CD4-positive, alpha-beta memory T cell (primary cell): ENCODE data around the gene LPP. TPM values are rescaled to one million over a fixed set of nuclear protein-coding genes. Genes with fewer than 3 reads are reported as not detected.

ENCODE experiments used
- CTCF ChIA-PET: fragments of 350-600 bp; sonication (Branson Sonifier 250); formaldehyde crosslinking; loops from one replicate; lab custom pipeline; 2021; ENCODE audit warnings: inconsistent platforms; ENCODE audit not compliant: partially characterized antibody; lab: Charles Lee
- POLR2A ChIA-PET: fragments of 350-600 bp; sonication (Branson Sonifier 250); formaldehyde crosslinking; loops from one replicate; lab custom pipeline; 2021; ENCODE audit not compliant: partially characterized antibody; lab: Charles Lee
- DNase-seq, 5 donors: peaks; one replicate each; pipeline versions ENCODE4 v3.0.0 to v3.0.0-alpha.2; 2020 to 2022; ENCODE audit warnings: mixed read lengths in 1 of 5
- H3K27ac ChIP-seq: one replicate; pipeline ENCODE4 v1.7.0; 2013; ENCODE audit warnings: low read depth, low read length
- H3K27me3 ChIP-seq: 2 replicates; pipeline ENCODE4 v1.7.0; 2013; ENCODE audit warnings: mild to moderate bottlenecking, low read length, moderate library complexity; ENCODE audit not compliant: insufficient read depth
- H3K36me3 ChIP-seq: 2 replicates; pipeline ENCODE4 v1.7.0; 2013; ENCODE audit warnings: mild to moderate bottlenecking, low read length, moderate library complexity; ENCODE audit not compliant: insufficient read depth
- H3K4me1 ChIP-seq: 2 replicates; pipeline ENCODE4 v1.7.0; 2013; ENCODE audit warnings: mild to moderate bottlenecking, low read length, moderate library complexity; ENCODE audit not compliant: insufficient read depth
- H3K4me3 ChIP-seq, 2 donors: one replicate each; pipeline ENCODE4 v1.7.0; 2013; ENCODE audit warnings: low read length in 2 of 2, mild to moderate bottlenecking in 1 of 2
- H3K9me3 ChIP-seq, 2 donors: one replicate each; pipeline ENCODE4 v1.7.0; 2013; ENCODE audit warnings: low read length in 2 of 2, control low read depth in 1 of 2; ENCODE audit not compliant: control insufficient read depth in 1 of 2
- H3K27ac Mint-ChIP-seq, 7 donors: one replicate each; pipeline ENCODE4 v1.8.0; 2020 to 2021; ENCODE audit warnings: mixed read lengths in 7 of 7, mild to moderate bottlenecking in 6 of 7, inconsistent platforms in 3 of 7, moderate library complexity in 3 of 7
- H3K27me3 Mint-ChIP-seq, 2 donors: one replicate each; pipeline ENCODE4 v1.8.0; 2020 to 2021; ENCODE audit warnings: mixed read lengths in 2 of 2
- H3K36me3 Mint-ChIP-seq, 2 donors: one replicate each; pipeline ENCODE4 v1.8.0; 2020 to 2021; ENCODE audit warnings: mixed read lengths in 2 of 2, inconsistent platforms in 1 of 2, mild to moderate bottlenecking in 1 of 2
- H3K4me1 Mint-ChIP-seq, 4 donors: one replicate each; pipeline ENCODE4 v1.8.0; 2020 to 2021; ENCODE audit warnings: mixed read lengths in 4 of 4, mild to moderate bottlenecking in 1 of 4
- H3K4me3 Mint-ChIP-seq, 8 donors: one replicate each; pipeline ENCODE4 v1.8.0; 2020 to 2021; ENCODE audit warnings: mixed read lengths in 8 of 8, mild to moderate bottlenecking in 7 of 8, moderate library complexity in 6 of 8, inconsistent platforms in 3 of 8
- H3K9me3 Mint-ChIP-seq, 8 donors: one replicate each; pipeline ENCODE4 v1.8.0; 2020 to 2021; ENCODE audit warnings: mixed read lengths in 8 of 8, mild to moderate bottlenecking in 5 of 8, inconsistent platforms in 3 of 8, moderate library complexity in 1 of 8
- intact Hi-C: fragments of 100-400 bp; cut with micrococcal nuclease; formaldehyde crosslinking; loops from one replicate; pipeline ENCODE4 v1.15.1; 2023
- polyA plus RNA-seq, 2 donors: library from polyadenylated mRNA; unstranded; fragments of 300-500 nt; fragmentation: Illumina TruSeq; gene quantifications; one replicate each; pipeline ENCODE4 v1.2.3, GENCODE V29; 2021
- total RNA-seq, 2 experiments: library from RNA; stranded (reverse); gene quantifications; one replicate each; pipeline ENCODE4 v1.2.3, GENCODE V29; 2021

The LPP gene
- total and polyA plus RNA-seq, 4 experiments from 2014 or later = 10.4 to 27.2 (median 24.7) TPM

- POLR2A ChIA-PET = no interaction called here
- no peaks in the 10 kb centered on the region for H3K4me1 Mint-ChIP-seq
Measured at GRCh38 chr3:188906236-188906635, 752.3 kb downstream of the LPP start.

DNA sequence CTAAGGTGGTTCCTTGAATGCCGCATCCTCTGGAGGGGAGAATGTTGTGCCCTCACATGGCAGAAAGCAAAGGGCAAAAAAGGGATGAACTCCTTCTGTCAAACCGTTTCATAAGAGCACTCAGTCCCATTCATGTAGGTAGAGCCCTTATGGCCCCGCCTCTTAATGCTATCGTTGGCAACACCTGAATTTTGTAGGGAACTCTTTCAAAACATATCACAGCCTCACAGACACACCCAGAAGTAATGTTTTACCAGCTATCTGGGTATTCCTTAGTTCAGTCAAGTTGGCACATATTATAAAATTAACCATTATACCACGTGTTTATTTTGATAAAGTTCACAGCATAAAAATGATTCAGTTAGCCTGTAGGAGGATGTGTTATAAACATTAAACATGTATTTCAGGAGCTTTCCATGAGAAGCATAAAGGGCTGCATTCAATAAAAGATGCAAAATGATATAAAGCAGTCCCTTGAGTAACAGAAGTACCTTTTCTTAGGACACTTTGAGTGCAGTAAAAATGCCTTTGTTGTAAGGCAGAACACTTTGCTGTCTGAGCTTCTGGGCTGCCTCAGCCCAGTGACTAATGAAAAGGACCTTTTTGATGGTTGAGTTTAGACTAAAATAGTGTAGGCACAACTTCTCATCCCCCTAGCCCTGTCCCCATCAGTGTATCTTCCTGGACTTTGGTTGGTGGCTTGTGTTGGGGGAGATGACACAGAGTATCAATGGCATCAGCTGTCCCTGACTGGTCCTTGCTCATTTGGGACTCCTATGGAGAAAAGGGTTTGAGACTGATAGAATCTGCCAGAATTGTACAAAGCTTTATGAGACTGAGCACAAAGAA, 754.3 kb downstream of the LPP start:
- Histone ChIP-seq H3K4me3 (no peak overlapping the region), H3K9me3 (no peaks in the 10 kb centered on the region), H3K27ac (no peak overlapping the region), H3K36me3 (no peaks in the 10 kb centered on the region), H3K27me3 (no peaks in the 10 kb centered on the region), H3K4me1 (no peaks in the 10 kb centered on the region)
- no peaks in the 10 kb centered on the region for H3K4me1 Mint-ChIP-seq
- ChIA-PET POLR2A (no interaction called here), CTCF (no interaction called here)
- H3K27ac Mint-ChIP-seq = no peak overlapping the region
- intact Hi-C loops = no loop called here
- no peak for DNase-seq
- H3K4me3 Mint-ChIP-seq = no peak overlapping the region
- H3K36me3 Mint-ChIP-seq = peaks cover 0 to 7% of the 10 kb centered on the region in 2 donors
- no peaks in the 10 kb centered on the region for H3K27me3 Mint-ChIP-seq
- peaks cover 0 to 2% (median 0%) of the 10 kb centered on the region in 8 donors for H3K9me3 Mint-ChIP-seq

More at GRCh38 chr3:188906236-188906635, 752.3 kb downstream of the LPP start:
- Mint-ChIP-seq H3K27ac (no peak overlapping the region), H3K9me3 (peaks cover 0 to 2% (median 0%) of the 10 kb centered on the region in 8 donors), H3K4me3 (no peak overlapping the region), H3K36me3 (peaks cover 0 to 7% of the 10 kb centered on the region in 2 donors), H3K27me3 (no peaks in the 10 kb centered on the region)
- H3K27me3 ChIP-seq = no peaks in the 10 kb centered on the region
- no peak overlapping the region for H3K27ac ChIP-seq
- H3K9me3 ChIP-seq = no peaks in the 10 kb centered on the region
- H3K36me3 ChIP-seq = no peaks in the 10 kb centered on the region
- CTCF ChIA-PET = no interaction called here
- no peak for DNase-seq
- no peak overlapping the region for H3K4me3 ChIP-seq
- H3K4me1 ChIP-seq = no peaks in the 10 kb centered on the region
- intact Hi-C loops = no loop called here

GRCh38 chr3:188911026-188911850, 757.3 kb downstream of the LPP start:
- Histone ChIP-seq H3K36me3 (no peaks in the 10 kb centered on the region), H3K9me3 (no peaks in the 10 kb centered on the region), H3K27ac (no peak overlapping the region), H3K27me3 (no peaks in the 10 kb centered on the region), H3K4me3 (no peak overlapping the region), H3K4me1 (peaks cover 1% of the 10 kb centered on the region)
- H3K4me3 Mint-ChIP-seq = no peak overlapping the region
- peaks cover 0 to 4% (median 0%) of the 10 kb centered on the region in 8 donors for H3K9me3 Mint-ChIP-seq
- CTCF ChIA-PET = interaction anchor here (0.8 kb wide), 1 partner anchor 43 kb away, joined by 3 read pairs; no protein-coding TSS in a partner anchor
- H3K36me3 Mint-ChIP-seq = no peaks in the 10 kb centered on the region
- H3K27me3 Mint-ChIP-seq = no peaks in the 10 kb centered on the region
- H3K27ac Mint-ChIP-seq = no peak overlapping the region
- H3K4me1 Mint-ChIP-seq = peaks cover 6 to 18% (median 11%) of the 10 kb centered on the region in 4 donors
- POLR2A ChIA-PET = no interaction called here
- intact Hi-C loops = no loop called here
- no peak for DNase-seq

GRCh38 chr3:188913084-188913483, 759.1 kb downstream of the LPP start:
- Mint-ChIP-seq H3K36me3 (no peaks in the 10 kb centered on the region), H3K9me3 (peaks cover 0 to 4% (median 0%) of the 10 kb centered on the region in 8 donors), H3K4me1 (peaks cover 23 to 36% (median 29%) of the 10 kb centered on the region in 4 donors), H3K27ac (no peak overlapping the region), H3K27me3 (no peaks in the 10 kb centered on the region), H3K4me3 (no peak overlapping the region)
- Histone ChIP-seq H3K4me3 (no peak overlapping the region), H3K4me1 (peaks cover 20% of the 10 kb centered on the region), H3K27me3 (no peaks in the 10 kb centered on the region), H3K36me3 (no peaks in the 10 kb centered on the region), H3K27ac (no peak overlapping the region), H3K9me3 (no peaks in the 10 kb centered on the region)
- CTCF ChIA-PET = no interaction called here
- POLR2A ChIA-PET = no interaction called here
- intact Hi-C loops = no loop called here
- no peak for DNase-seq

DNA sequence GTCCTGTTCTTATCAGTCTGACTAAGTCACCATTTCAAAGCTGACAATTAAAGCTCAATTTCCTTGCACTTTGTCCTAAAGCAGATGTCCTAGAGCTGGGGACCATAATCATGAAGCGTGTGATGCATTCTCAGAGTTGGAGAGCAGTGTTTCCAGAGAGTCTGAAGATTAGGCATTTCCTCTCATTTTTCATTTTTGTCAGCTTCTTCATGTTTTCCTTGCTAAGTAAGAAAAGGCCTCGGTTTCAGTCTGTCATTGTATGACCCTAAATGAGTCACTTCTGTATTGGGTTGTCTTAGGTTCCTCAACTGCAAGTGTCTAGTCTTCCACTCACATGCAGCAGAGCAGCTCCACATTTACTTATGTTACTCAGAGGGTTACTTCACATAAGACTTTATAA, 760.6 kb downstream of the LPP start:
- Mint-ChIP-seq H3K4me1 (peaks cover 24 to 37% (median 31%) of the 10 kb centered on the region in 4 donors), H3K36me3 (no peaks in the 10 kb centered on the region), H3K9me3 (peaks cover 0 to 4% (median 0%) of the 10 kb centered on the region in 8 donors), H3K27me3 (no peaks in the 10 kb centered on the region), H3K4me3 (no peak overlapping the region), H3K27ac (peak overlapping the region in 3 of 7 donors; percentile 17 to 62 (median 58))
- no peaks in the 10 kb centered on the region for H3K27me3 ChIP-seq
- ChIA-PET CTCF (interaction anchor here (1.4 to 5.9 kb wide), 2 partner anchors 40 to 1175 kb away, joined by 5 to 39 read pairs; no protein-coding TSS in a partner anchor), POLR2A (interaction anchor here (0.6 kb wide), 1 partner anchor 98 kb away, joined by 4 read pairs; no protein-coding TSS in a partner anchor)
- peaks cover 22% of the 10 kb centered on the region for H3K4me1 ChIP-seq
- intact Hi-C loops = no loop called here
- H3K27ac ChIP-seq = no peak overlapping the region
- H3K9me3 ChIP-seq = no peaks in the 10 kb centered on the region
- H3K4me3 ChIP-seq = no peak overlapping the region
- DNase-seq = no peak
- no peaks in the 10 kb centered on the region for H3K36me3 ChIP-seq

DNA sequence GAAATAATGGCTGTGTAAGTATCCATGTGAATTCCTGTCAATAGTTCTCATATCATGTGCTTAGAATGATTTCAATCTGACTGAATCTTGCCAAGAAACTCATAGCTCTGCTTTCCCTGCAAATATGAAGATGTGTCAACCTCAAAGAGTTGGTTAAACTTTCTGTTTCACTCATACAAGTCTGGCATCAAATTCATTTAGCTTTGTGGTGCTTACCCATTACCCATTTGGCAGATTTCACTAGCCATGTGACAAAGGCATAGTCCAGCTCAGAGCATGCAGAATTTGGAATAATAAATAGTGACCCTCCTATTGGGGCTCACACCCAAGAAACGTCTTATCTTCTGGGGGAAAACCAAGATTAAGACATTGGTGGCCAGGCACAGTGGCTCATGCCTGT, 761.2 kb downstream of the LPP start:
- intact Hi-C loops = no loop called here
- no peak overlapping the region for H3K27ac ChIP-seq
- H3K27me3 Mint-ChIP-seq = no peaks in the 10 kb centered on the region
- H3K36me3 Mint-ChIP-seq = no peaks in the 10 kb centered on the region
- H3K4me3 ChIP-seq = no peak overlapping the region
- no peaks in the 10 kb centered on the region for H3K9me3 ChIP-seq
- peaks cover 24 to 37% (median 31%) of the 10 kb centered on the region in 4 donors for H3K4me1 Mint-ChIP-seq
- POLR2A ChIA-PET = no interaction called here
- no peak overlapping the region for H3K27ac Mint-ChIP-seq
- no peak for DNase-seq
- no peaks in the 10 kb centered on the region for H3K36me3 ChIP-seq
- peaks cover 22% of the 10 kb centered on the region for H3K4me1 ChIP-seq
- H3K27me3 ChIP-seq = no peaks in the 10 kb centered on the region
- H3K4me3 Mint-ChIP-seq = no peak overlapping the region
- peaks cover 0 to 4% (median 0%) of the 10 kb centered on the region in 8 donors for H3K9me3 Mint-ChIP-seq
- CTCF ChIA-PET = interaction anchor here (1.4 to 5.9 kb wide), 2 partner anchors 39 to 1175 kb away, joined by 5 to 39 read pairs; no protein-coding TSS in a partner anchor
